Activated T-helper 1 cell treated with Interleukin-2 at 50 U/mL for 16 hours (primary cell): ENCODE results near the gene EXOSC2.
A peak's percentile ranks its signal among the peaks of the same experiment; 100 is the strongest.

ENCODE experiments used
- DNase-seq: peaks from one replicate; pipeline ENCODE4 v3.0.0-alpha.2; 2020; ENCODE audit warnings: low read depth

EXOSC2 gene

DNA sequence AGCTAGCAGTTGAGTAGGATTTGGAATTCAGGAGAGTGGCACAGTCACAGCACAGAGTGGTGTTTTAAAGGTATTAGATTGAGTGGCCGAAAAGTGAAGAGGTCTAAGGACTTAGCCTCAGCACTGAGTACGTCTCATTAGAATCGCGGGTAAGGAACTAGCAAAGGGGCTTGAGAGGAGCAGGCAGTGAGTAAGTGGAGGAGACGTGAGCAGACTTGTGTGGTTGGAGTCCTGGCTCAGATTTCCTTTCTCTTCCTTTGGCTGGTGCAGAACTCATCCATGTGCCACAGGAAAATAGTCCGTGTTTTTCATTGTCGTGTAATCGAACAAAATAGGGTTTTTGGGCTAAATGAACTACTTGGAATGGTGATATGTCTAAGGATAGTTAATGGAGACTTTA is 3.4 kb downstream of the EXOSC2 start:
- no peak for DNase-seq

DNA sequence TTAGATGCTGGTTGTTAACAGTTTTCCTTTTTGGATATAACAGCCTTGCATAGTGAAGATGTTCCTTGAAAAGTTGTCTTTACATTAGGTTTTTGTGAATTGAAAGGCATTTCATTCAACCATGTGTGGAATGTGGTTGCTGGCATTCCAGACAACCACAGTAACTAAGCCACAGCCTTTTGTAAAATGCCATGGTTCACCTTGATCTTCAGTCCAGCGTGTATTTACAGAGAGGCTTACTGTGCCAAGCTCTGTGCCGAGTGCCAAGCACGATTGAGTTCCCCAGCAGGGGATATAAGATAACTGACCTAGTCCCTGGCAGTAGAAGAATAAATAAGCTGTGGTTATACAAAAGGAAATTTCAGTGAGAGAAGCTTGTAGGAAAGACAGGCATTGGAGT is 4.9 kb downstream of the EXOSC2 start:
- no peak for DNase-seq

- DNase-seq, result no peak
Observed at GRCh38 chr9:130699047-130699446, 5.5 kb downstream of the EXOSC2 start.

GRCh38 chr9:130701059-130702022 is 7.8 kb downstream of the EXOSC2 start:
- DNase-seq, result peak; percentile 43

GRCh38 chr9:130703501-130703900 is 9.9 kb downstream of the EXOSC2 start:
- no peak for DNase-seq

GRCh38 chr9:130707225-130707976 is 13.8 kb downstream of the EXOSC2 start:
- DNase-seq, result peak; percentile 43

GRCh38 chr9:130710822-130711352 is 17.3 kb downstream of the EXOSC2 start:
- no peak for DNase-seq

DNA sequence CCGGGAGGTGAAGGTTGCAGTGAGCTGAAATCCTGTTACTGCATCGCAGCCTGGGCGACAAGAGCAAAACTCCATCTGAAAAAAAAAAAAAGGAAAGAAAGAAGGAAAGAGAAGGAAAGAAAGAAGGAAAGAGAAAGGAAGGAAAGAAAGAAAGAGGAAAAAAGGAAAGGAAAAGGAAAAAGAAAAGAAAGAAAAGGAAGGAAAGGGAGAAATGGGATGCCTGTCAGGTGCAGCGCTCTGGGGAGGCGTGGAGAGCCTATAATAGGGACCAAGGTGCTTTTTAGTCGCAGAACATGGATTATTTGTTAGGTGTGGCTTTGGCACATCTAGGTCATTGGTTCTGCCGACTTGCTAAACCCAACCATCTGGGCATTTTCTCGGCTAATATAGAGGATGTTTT is 17.9 kb downstream of the EXOSC2 start:
- DNase-seq, result no peak

GRCh38 chr9:130712564-130713285 is 19.1 kb downstream of the EXOSC2 start:
- peak; percentile 88 for DNase-seq

DNA sequence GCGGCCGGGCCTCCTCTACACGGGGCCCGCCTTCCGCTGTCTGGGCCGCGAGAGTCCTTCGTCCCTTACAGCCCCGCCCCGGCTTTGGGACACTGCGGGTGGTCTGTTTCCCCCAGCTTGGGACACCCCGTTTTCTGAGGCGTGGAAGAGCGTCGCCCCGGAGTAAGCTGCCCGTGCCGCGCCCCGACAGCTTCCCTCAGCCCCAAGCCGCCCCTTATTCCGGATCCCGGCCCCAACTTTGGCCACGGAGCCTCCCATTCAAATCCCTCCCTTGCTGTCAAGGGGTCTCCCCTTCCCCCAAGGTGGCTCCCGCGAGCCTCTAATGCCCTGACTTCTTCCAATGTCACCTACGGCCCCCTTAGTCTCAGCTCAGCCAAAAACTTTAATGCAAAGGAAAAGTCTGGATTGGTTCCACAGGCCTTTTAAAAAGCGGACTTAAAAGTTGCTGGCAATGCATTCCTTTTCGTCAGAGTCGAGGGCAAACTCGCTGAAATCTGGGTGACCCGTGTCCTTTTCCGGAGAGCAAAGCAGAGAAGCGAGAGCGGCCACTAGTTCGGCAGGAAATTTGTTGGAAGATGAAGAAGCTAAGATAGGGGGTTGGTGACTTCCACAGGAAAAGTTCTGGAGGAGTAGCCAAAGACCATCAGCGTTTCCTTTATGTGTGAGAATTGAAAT is 19.8 kb downstream of the EXOSC2 start:
- no peak for DNase-seq

GRCh38 chr9:130714586-130715110 is 21.1 kb downstream of the EXOSC2 start:
- DNase-seq, result no peak

GRCh38 chr9:130715270-130715669 is 21.7 kb downstream of the EXOSC2 start:
- no peak for DNase-seq

DNA sequence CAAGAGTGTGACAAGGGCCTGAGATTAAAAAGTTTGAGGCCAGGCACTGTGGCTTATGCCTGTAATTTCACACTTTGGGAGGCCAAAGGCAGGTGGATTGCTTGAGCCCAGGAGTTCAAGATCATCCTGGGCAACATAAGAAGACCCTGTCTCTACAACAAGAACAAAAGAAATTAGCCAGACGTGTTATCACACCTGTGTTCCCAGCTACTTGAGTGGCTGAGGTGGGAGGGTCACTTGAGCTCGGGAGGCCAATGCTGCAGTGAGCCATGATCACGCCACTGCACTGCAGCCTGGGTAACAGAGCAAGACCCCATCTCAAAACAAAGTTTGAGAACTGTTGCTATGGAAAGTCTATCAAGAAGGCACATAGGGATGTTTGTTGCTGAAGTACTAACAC is 25.0 kb downstream of the EXOSC2 start:
- DNase-seq, result no peak

- DNase-seq, result no peak
Observed at GRCh38 chr9:130720762-130721161, 27.2 kb downstream of the EXOSC2 start.

DNA sequence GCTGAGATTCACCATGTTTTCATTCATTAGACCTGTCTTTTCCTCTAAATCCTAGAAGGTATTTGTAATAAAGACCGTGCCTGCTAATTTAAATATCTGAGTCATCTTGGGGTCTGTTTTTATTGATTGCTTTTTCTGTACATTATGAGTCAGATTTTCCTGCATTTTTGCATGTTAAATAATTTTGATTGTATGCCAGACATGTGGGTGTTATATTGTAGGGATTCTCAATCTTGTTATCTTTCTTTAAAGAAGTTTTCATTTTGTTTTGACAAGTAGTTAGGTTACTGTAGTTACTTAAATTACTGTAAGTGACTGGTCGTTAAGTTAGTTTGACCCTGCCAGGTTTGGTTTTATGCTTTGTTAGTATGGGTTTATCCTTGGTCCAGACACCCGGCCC is 35.1 kb downstream of the EXOSC2 start:
- no peak for DNase-seq

- no peak for DNase-seq
Observed at GRCh38 chr9:130729145-130729544, 35.6 kb downstream of the EXOSC2 start.

DNA sequence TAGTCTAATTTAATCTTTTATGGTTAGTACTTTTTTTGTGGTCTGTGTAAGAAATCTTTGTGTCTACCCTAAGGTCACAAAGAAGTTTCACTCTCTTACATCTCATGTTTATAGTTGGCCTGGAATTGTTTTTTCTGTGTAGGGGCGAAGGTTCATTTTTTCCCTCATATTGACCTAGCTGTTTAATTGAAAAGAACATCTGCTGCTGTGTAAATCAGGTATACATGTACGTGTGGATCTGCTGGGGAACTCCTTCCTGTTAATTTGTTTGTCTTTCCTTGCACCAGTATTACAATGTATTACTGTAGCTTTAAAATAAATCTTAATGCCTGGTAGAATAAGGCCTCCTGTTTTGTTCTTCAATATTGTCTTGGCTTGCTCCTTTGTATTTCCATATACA is 37.8 kb downstream of the EXOSC2 start:
- DNase-seq, result no peak

DNA sequence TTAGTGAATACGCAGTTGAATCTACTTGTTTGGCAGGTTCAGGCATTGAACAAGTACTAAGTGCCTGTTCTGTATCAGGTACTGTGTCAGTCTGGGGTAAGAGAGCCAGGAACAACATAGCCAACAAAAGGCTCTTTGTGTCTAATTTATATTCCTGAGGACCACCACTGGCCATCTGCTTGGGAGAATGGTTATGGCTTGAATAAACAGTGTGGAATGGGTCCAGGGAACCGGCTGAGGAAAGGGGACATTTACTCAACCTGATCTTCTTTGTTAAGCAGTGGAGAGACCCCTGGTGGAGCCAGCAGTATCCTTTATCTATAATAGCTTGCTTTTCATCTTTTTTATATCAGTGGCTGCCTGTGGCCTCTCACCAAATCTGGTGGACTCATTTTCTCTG is 38.6 kb downstream of the EXOSC2 start:
- DNase-seq, result no peak

DNA sequence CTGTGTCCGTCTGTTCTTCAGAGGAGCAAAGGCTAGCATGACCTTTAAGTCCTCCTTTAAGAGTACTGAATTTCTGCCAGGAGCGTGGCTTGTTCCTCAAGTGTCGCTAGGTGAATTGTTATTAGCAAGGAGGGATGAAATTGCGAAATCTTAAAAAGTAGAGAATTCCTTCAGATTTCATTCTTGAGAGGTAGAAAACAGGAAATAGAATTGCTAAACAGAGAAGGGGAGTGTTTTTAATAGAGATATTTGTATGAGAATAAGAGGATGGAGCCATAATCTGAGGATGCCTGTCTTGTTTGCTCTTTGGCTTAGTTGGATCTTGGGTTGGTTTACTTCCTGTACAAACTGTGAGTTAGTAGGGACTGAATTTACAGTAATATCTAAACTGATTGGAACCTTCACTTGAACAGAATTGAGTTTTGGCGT is 39.2 kb downstream of the EXOSC2 start:
- DNase-seq, result no peak

- DNase-seq, result no peak
Observed at GRCh38 chr9:130735566-130735965, 42.0 kb downstream of the EXOSC2 start.

- no peak for DNase-seq
Observed at GRCh38 chr9:130736834-130737233, 43.3 kb downstream of the EXOSC2 start.
